Activated T-cell treated with anti-CD3 and anti-CD28 coated beads, Interleukin-2, amount 50 U/mL, for 24 hours (primary cell): ENCODE results near the gene WDR59.

Experiments used
- DNase-seq: peaks from one replicate; pipeline ENCODE4 v3.0.0-alpha.2; 2020
- H3K27ac Mint-ChIP-seq: 2 replicates; pipeline ENCODE4 v1.8.0; 2020; ENCODE audit warnings: mild to moderate bottlenecking, mixed read lengths
- H3K27me3 Mint-ChIP-seq: 2 replicates; pipeline ENCODE4 v1.8.0; 2020; ENCODE audit warnings: mixed read lengths
- H3K36me3 Mint-ChIP-seq: 2 replicates; pipeline ENCODE4 v1.8.0; 2020; ENCODE audit warnings: low read depth, mixed read lengths
- H3K4me1 Mint-ChIP-seq: 2 replicates; pipeline ENCODE4 v1.8.0; 2020; ENCODE audit warnings: low read depth, mixed read lengths
- H3K4me3 Mint-ChIP-seq: 2 replicates; pipeline ENCODE4 v1.8.0; 2020; ENCODE audit warnings: mild to moderate bottlenecking, moderate library complexity, mixed read lengths
- H3K9me3 Mint-ChIP-seq: 2 replicates; pipeline ENCODE4 v1.8.0; 2020; ENCODE audit warnings: mixed read lengths

WDR59 gene

DNA sequence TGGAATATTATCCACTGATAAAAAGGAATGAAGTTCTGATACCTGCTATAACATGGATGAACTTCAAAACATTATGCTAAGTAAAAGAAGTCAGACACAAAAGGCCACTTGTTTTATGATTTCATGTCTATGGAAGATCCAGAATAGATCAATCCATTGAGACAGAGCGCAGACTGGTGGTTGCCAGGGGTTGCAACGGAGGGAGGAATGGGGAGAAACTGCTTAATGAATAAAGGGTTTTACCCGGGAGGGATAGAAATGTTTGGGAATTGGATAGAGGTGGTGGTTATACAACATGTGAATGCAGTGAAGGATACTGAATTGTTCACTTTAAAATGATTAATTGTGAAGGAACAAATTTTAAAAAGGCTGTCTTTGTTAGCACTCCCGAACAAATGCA lies 30.2 kb downstream of the WDR59 start:
- H3K27ac Mint-ChIP-seq, result no peak overlapping the region
- DNase-seq, result no peak
- H3K9me3 Mint-ChIP-seq, result no peaks in the 10 kb centered on the region
- H3K4me3 Mint-ChIP-seq, result no peak overlapping the region
- no peaks in the 10 kb centered on the region for H3K4me1 Mint-ChIP-seq
- no peaks in the 10 kb centered on the region for H3K27me3 Mint-ChIP-seq
- H3K36me3 Mint-ChIP-seq, result peaks cover 84% of the 10 kb centered on the region

GRCh38 chr16:74951681-74952080 lies 33.2 kb downstream of the WDR59 start:
- no peaks in the 10 kb centered on the region for H3K4me1 Mint-ChIP-seq
- H3K36me3 Mint-ChIP-seq, result peaks cover 88% of the 10 kb centered on the region
- DNase-seq, result no peak
- no peak overlapping the region for H3K27ac Mint-ChIP-seq
- H3K27me3 Mint-ChIP-seq, result no peaks in the 10 kb centered on the region
- H3K4me3 Mint-ChIP-seq, result no peak overlapping the region
- no peaks in the 10 kb centered on the region for H3K9me3 Mint-ChIP-seq

DNA sequence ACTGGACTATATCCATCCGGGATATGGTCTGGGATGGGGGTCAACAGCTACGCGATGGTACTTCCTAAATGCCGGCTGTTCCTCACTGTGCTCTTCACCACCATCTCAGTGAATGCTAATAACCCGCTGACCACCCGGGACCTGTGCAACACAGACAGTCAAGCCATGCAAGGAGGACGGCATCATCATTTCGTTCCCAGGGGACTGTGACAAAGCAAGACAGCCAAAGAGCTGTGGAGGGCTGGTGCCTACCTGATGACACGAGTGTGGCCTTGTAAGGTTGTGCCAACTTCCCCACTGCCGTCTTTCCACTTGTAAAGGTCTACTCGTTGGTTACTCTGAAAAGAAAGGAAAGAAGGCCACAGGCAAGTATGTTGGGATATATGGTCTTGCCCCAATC lies 33.7 kb downstream of the WDR59 start:
- Mint-ChIP-seq H3K4me3 (no peak overlapping the region), H3K27ac (peak overlapping the region; percentile 18), H3K4me1 (no peaks in the 10 kb centered on the region), H3K36me3 (peaks cover 88% of the 10 kb centered on the region), H3K9me3 (no peaks in the 10 kb centered on the region), H3K27me3 (no peaks in the 10 kb centered on the region)
- no peak for DNase-seq

DNA sequence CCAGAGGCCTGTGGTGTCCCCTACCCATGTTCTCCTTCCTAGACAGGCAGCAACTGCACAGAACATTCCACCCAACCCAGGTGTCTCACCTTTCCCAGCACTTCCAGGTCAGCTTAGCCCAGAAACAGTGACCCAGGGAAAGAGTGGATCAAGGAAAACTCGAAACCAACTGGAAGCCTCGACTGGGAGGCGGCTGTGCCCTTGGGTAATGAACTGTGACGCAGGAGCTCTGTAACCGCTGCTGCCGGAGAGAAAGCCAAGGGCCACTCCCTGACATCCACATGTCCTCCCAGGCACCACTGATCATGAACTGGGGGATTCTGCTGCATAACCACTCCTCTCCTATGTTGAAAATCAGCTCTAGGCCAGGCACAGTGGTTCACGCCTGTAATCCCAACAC lies 34.4 kb downstream of the WDR59 start:
- H3K36me3 Mint-ChIP-seq, result peaks cover 88% of the 10 kb centered on the region

DNA sequence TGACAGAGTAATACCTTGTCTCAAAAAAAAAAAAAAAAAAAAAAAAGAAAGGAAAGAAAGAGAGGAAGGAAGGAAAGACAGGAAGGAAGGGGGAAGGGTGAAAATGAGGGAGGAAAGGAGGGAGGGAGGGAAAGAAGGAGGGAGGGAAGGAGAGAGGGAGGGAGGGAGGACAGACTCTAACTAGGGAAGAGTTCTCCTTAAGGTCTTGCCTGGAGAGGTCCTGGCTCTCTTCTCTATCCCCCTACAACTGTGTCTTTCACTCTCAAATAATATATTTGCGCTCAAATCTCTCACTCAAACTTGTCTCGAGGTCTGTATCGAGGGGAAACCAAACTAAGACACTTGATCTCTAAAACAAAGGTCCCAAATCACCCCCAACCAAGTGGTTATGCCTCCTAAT lies 35.6 kb downstream of the WDR59 start:
- no peak for DNase-seq
- Mint-ChIP-seq H3K9me3 (no peaks in the 10 kb centered on the region), H3K4me1 (no peaks in the 10 kb centered on the region), H3K27ac (no peak overlapping the region), H3K4me3 (no peak overlapping the region), H3K27me3 (no peaks in the 10 kb centered on the region), H3K36me3 (peaks cover 89% of the 10 kb centered on the region)

More for the DNA sequence above, 34.4 kb downstream of the WDR59 start:
- no peak overlapping the region for H3K27ac Mint-ChIP-seq
- H3K4me3 Mint-ChIP-seq, result no peak overlapping the region
- no peak for DNase-seq
- H3K4me1 Mint-ChIP-seq, result no peaks in the 10 kb centered on the region
- no peaks in the 10 kb centered on the region for H3K27me3 Mint-ChIP-seq
- no peaks in the 10 kb centered on the region for H3K9me3 Mint-ChIP-seq

DNA sequence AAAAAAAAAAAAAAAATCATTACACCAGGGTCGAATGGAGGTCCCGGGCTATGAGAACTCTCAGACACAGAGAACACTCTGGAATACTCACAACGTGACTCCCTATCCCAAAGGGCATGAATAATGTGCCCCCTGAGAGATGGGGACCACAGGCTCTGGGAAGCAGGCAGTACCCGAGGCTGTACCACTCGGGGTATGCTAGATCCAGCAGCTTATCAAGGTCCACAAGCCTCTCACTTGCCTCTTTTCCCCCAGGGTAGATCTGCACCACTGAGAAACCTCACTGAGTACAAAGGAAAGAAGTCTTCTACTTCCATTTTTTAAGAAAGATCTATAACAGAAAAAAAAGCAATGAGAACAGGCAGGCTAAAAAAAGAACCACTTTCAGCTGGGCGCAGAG lies 40.5 kb downstream of the WDR59 start:
- Mint-ChIP-seq H3K27me3 (no peaks in the 10 kb centered on the region), H3K4me3 (no peak overlapping the region), H3K9me3 (no peaks in the 10 kb centered on the region), H3K27ac (no peak overlapping the region), H3K36me3 (peaks cover 88% of the 10 kb centered on the region), H3K4me1 (no peaks in the 10 kb centered on the region)
- DNase-seq, result no peak

- peaks cover 90% of the 10 kb centered on the region for H3K36me3 Mint-ChIP-seq
- no peak overlapping the region for H3K4me3 Mint-ChIP-seq
- no peaks in the 10 kb centered on the region for H3K27me3 Mint-ChIP-seq
- DNase-seq, result no peak
- H3K9me3 Mint-ChIP-seq, result no peaks in the 10 kb centered on the region
- H3K4me1 Mint-ChIP-seq, result no peaks in the 10 kb centered on the region
- no peak overlapping the region for H3K27ac Mint-ChIP-seq
Measured at GRCh38 chr16:74942977-74943918, 41.7 kb downstream of the WDR59 start.

- Mint-ChIP-seq H3K4me3 (no peak overlapping the region), H3K4me1 (no peaks in the 10 kb centered on the region), H3K27me3 (no peaks in the 10 kb centered on the region), H3K9me3 (no peaks in the 10 kb centered on the region), H3K27ac (no peak overlapping the region), H3K36me3 (peaks cover 90% of the 10 kb centered on the region)
- DNase-seq, result no peak
Measured at GRCh38 chr16:74942566-74942965, 42.4 kb downstream of the WDR59 start.

GRCh38 chr16:74939688-74940087 lies 45.2 kb downstream of the WDR59 start:
- H3K27me3 Mint-ChIP-seq, result no peaks in the 10 kb centered on the region
- no peaks in the 10 kb centered on the region for H3K9me3 Mint-ChIP-seq
- peaks cover 86% of the 10 kb centered on the region for H3K36me3 Mint-ChIP-seq
- H3K4me3 Mint-ChIP-seq, result no peak overlapping the region
- H3K27ac Mint-ChIP-seq, result no peak overlapping the region
- H3K4me1 Mint-ChIP-seq, result peaks cover 8% of the 10 kb centered on the region
- DNase-seq, result no peak

GRCh38 chr16:74936902-74937560 lies 47.9 kb downstream of the WDR59 start:
- no peak overlapping the region for H3K4me3 Mint-ChIP-seq
- peaks cover 85% of the 10 kb centered on the region for H3K36me3 Mint-ChIP-seq
- H3K9me3 Mint-ChIP-seq, result no peaks in the 10 kb centered on the region
- H3K27me3 Mint-ChIP-seq, result no peaks in the 10 kb centered on the region
- H3K4me1 Mint-ChIP-seq, result peaks cover 8% of the 10 kb centered on the region
- no peak for DNase-seq
- H3K27ac Mint-ChIP-seq, result peak overlapping the region; percentile 59

GRCh38 chr16:74931445-74931844 lies 53.5 kb downstream of the WDR59 start:
- Mint-ChIP-seq H3K9me3 (no peaks in the 10 kb centered on the region), H3K4me3 (no peak overlapping the region), H3K4me1 (peaks cover 1% of the 10 kb centered on the region), H3K36me3 (peaks cover 81% of the 10 kb centered on the region), H3K27me3 (no peaks in the 10 kb centered on the region), H3K27ac (no peak overlapping the region)
- no peak for DNase-seq

DNA sequence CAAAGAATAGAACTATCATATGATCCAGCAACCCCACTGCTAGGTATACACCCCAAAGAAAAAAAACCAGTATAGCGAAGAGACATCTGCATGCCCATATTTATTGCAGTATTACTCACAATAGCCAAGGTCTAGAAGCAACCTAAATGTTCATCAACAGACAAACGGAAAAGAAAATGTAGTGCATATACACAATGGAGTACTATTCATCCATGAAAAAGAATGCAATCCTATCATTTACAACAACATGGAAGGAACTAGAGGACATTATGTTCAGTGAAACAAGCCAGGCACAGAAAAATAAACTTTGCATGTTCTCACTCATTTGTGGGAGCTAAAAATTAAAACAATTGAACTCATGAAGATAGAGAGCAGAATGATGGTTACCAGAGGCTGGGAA lies 55.3 kb downstream of the WDR59 start:
- H3K4me1 Mint-ChIP-seq, result no peaks in the 10 kb centered on the region
- no peaks in the 10 kb centered on the region for H3K27me3 Mint-ChIP-seq
- H3K27ac Mint-ChIP-seq, result no peak overlapping the region
- H3K36me3 Mint-ChIP-seq, result peaks cover 78% of the 10 kb centered on the region
- H3K4me3 Mint-ChIP-seq, result no peak overlapping the region
- no peak for DNase-seq
- no peaks in the 10 kb centered on the region for H3K9me3 Mint-ChIP-seq

- H3K36me3 Mint-ChIP-seq, result peaks cover 79% of the 10 kb centered on the region
- no peaks in the 10 kb centered on the region for H3K27me3 Mint-ChIP-seq
- DNase-seq, result no peak
- H3K9me3 Mint-ChIP-seq, result no peaks in the 10 kb centered on the region
- H3K4me3 Mint-ChIP-seq, result no peak overlapping the region
- no peak overlapping the region for H3K27ac Mint-ChIP-seq
- H3K4me1 Mint-ChIP-seq, result no peaks in the 10 kb centered on the region
Measured at GRCh38 chr16:74926805-74927204, 58.1 kb downstream of the WDR59 start.

GRCh38 chr16:74923766-74924460 lies 61.0 kb downstream of the WDR59 start:
- H3K9me3 Mint-ChIP-seq, result no peaks in the 10 kb centered on the region
- no peak overlapping the region for H3K4me3 Mint-ChIP-seq
- no peaks in the 10 kb centered on the region for H3K27me3 Mint-ChIP-seq
- H3K4me1 Mint-ChIP-seq, result no peaks in the 10 kb centered on the region
- H3K36me3 Mint-ChIP-seq, result peaks cover 82% of the 10 kb centered on the region
- peak overlapping the region; percentile 27 for H3K27ac Mint-ChIP-seq
- DNase-seq, result no peak
